ENCODE measurements around the gene PKP4. TPM values are rescaled to one million over a fixed set of nuclear protein-coding genes. Genes with fewer than 3 reads are reported as not detected.
A peak's percentile ranks its signal among the peaks of the same experiment; 100 is the strongest.

PKP4 gene
- total and polyA plus RNA-seq, 12 donors: 17.9 to 59.0 (median 45.2) TPM

DNA sequence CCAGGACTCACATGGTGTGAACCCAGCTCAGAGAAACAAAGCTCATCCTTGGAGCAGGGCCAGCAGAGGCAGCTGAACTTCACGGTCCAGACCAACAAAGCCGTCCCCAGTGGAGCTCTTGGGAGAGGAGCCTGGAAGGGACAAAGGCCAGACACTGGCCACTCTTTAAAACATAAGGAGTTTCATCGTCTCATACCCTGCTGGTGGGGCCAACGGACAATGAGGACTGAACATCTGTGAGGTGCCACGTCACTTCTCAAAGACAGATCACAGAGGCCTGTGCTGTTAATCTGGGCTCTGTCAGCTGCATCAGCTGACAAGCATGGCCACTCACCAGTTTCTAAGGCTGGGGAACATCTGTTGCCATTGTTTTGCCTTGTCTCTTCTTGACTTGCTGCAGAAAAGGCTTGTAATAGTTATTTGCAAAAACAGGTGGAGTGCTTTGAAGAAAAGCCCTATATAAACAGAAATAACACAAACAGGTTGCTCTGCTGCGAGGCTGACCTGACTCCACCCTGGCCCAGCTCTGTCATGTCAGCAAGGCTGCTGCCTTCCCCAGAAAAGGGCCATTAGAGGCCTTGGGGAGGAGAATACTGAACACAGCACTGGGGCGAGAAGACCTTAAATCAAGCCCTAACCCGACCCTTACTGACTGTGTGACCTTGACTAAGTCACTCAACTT lies 270.3 kb downstream of the PKP4 start:
- Histone ChIP-seq H3K27me3 (no peaks in the 10 kb centered on the region), H3K4me3 (no peak overlapping the region), H3K36me3 (no peaks in the 10 kb centered on the region), H3K9me3 (no peaks in the 10 kb centered on the region), H3K4me1 (peaks cover 0 to 44% (median 14%) of the 10 kb centered on the region in 9 donors), H3K27ac (peak overlapping the region in 1 of 10 donors; percentile 48)
- intact Hi-C loops (cut with DNase I): loop anchor here in 2 of 10 donors (10.0 kb wide), 2 partner anchors 62 to 272 kb away; partner anchors contain the start of genes CCDC148 (in 1 of the 2) and PKP4 (in 1 of the 2)
- WGBS, 2 donors: 59 to 69% methylated on average over 8 of the region's 8 CpGs
- no peak for TF ChIP-seq CTCF (IDR thresholded peaks at IDR 0.05)
- ATAC-seq: peak in 5 of 8 donors; percentile 22 to 44 (median 35)
- DNase-seq: no peak

- Histone ChIP-seq H3K27ac (no peak overlapping the region), H3K4me3 (no peak overlapping the region), H3K9me3 (no peaks in the 10 kb centered on the region), H3K36me3 (no peaks in the 10 kb centered on the region), H3K27me3 (no peaks in the 10 kb centered on the region), H3K4me1 (peaks cover 0 to 34% (median 8%) of the 10 kb centered on the region in 9 donors)
- intact Hi-C loops (cut with DNase I): loop anchor here in 2 of 10 donors (10.0 kb wide), 2 partner anchors 64 to 274 kb away; partner anchors contain the start of genes CCDC148 (in 1 of the 2) and PKP4 (in 1 of the 2)
- no peak for DNase-seq
- TF ChIP-seq CTCF (IDR thresholded peaks at IDR 0.05): no peak
- no peak for ATAC-seq
- WGBS, 2 donors: 81 to 83% methylated on average over 7 of the region's 7 CpGs
These were observed 271.7 kb downstream of the PKP4 start for GRCh38 chr2:158728422-158728821.

- ATAC-seq (no peak), DNase-seq (no peak)
- Histone ChIP-seq H3K9me3 (no peaks in the 10 kb centered on the region), H3K27ac (no peak overlapping the region), H3K36me3 (no peaks in the 10 kb centered on the region), H3K4me3 (no peak overlapping the region), H3K27me3 (no peaks in the 10 kb centered on the region), H3K4me1 (peaks cover 0 to 32% (median 8%) of the 10 kb centered on the region in 9 donors)
- 96 to 98% methylated on average over 5 of the region's 5 CpGs for WGBS, 2 donors
- TF ChIP-seq CTCF (IDR thresholded peaks at IDR 0.05): no peak
- intact Hi-C loops (cut with DNase I): loop anchor here in 2 of 10 donors (10.0 kb wide), 2 partner anchors 65 to 275 kb away; partner anchors contain the start of genes CCDC148 (in 1 of the 2) and PKP4 (in 1 of the 2)
These were observed 272.7 kb downstream of the PKP4 start for GRCh38 chr2:158729451-158729850.

DNA sequence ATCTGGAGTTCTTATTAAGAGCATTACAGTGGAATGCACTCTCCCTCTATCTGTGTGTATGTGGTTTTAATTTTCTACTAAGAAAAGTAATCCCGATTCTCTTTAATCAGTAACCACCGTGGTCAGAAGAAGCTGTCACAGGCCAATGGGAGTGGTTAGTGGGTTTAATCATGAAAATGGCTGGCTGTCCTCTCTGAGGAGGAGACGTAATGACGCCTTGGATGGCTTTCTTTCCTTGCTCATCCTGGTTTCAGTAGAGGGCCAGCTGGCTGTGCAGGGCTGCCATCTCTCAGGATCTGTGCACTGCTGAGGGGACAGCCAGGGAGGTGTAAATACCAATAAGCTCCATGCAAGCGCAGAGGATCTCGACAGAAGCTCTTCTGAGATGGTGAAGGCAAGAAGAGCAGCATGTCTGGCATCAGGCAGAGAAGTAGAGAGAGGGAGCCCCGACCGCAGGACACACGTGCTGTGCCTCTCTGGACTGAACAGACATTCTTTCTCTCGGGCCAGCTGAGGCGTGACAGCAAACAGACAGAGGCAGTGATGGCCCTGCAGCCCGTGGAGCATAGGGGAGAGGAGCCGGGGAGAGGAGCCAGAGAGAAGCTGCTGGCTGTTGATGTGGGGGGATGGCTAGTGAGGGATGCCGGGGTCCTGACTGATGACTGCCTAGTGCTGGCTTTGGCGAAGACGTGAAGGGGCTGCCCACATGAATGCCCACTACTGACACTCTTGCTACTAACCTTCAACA lies 273.3 kb downstream of the PKP4 start:
- DNase-seq (no peak), ATAC-seq (peak in 1 of 8 donors; percentile 7)
- intact Hi-C loops (cut with DNase I): loop anchor here in 2 of 10 donors (10.0 kb wide), 2 partner anchors 65 to 275 kb away; partner anchors contain the start of genes CCDC148 (in 1 of the 2) and PKP4 (in 1 of the 2)
- H3K27ac ChIP-seq: no peak overlapping the region
- H3K36me3 ChIP-seq: no peaks in the 10 kb centered on the region
- H3K4me3 ChIP-seq: no peak overlapping the region
- TF ChIP-seq CTCF (IDR thresholded peaks at IDR 0.05): no peak
- WGBS, 2 donors: 87 to 89% methylated on average over 15 to 16 of the region's 16 CpGs
- peaks cover 0 to 26% (median 8%) of the 10 kb centered on the region in 9 donors for H3K4me1 ChIP-seq
- no peaks in the 10 kb centered on the region for H3K27me3 ChIP-seq
- H3K9me3 ChIP-seq: no peaks in the 10 kb centered on the region

Data from heart right ventricle (tissue), 16 donors.